Measurements from ENCODE around the gene DMD.

DNA sequence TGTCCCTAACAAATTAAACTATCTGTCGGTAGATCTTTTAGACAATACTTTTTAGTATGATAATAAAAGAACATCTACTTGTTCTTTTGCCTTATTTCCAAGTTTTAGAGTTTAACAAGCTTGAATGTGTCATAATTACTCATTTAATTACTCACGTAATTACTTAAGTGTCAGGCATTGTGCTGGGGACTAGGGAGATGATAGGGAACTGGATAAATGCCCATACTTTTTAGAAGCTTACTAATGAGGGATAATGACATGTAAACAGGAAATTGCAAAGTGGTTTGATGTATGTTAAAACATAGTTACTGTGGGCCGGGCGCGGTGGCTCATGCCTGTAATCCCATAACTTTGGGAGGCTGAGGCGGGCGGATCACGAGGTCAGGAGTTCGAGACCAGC lies 158.3 kb downstream of the DMD start:
- TF ChIP-seq POLR2A (IDR thresholded peaks at IDR 0.05) (no peak), POLR2AphosphoS5 (IDR thresholded peaks at IDR 0.05) (no peak), EP300 (IDR thresholded peaks at IDR 0.05) (no peak)
- TF ChIP-seq, protein P1, sequence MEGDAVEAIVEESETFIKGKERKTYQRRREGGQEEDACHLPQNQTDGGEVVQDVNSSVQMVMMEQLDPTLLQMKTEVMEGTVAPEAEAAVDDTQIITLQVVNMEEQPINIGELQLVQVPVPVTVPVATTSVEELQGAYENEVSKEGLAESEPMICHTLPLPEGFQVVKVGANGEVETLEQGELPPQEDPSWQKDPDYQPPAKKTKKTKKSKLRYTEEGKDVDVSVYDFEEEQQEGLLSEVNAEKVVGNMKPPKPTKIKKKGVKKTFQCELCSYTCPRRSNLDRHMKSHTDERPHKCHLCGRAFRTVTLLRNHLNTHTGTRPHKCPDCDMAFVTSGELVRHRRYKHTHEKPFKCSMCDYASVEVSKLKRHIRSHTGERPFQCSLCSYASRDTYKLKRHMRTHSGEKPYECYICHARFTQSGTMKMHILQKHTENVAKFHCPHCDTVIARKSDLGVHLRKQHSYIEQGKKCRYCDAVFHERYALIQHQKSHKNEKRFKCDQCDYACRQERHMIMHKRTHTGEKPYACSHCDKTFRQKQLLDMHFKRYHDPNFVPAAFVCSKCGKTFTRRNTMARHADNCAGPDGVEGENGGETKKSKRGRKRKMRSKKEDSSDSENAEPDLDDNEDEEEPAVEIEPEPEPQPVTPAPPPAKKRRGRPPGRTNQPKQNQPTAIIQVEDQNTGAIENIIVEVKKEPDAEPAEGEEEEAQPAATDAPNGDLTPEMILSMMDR (IDR thresholded peaks at IDR 0.05), result no peak

Data from sigmoid colon (tissue), 4 donors.